Nucleus accumbens (tissue), 56 donors: ENCODE results near the gene CLDN19.

Experiments
- DNase-seq, 56 donors: peaks; one replicate each; lab custom pipeline; 2025; lab: John Stamatoyannopoulos, UW

Gene CLDN19

GRCh38 chr1:42739753-42740700 is at the start of gene CLDN19:
Gene CLDN19, minus strand, starts transcription at chr1:42740236. Its CDS starts 173 bp downstream, at chr1:42740063.
- DNase-seq, result no peak

GRCh38 chr1:42788021-42788420 is 48.0 kb upstream of the CLDN19 start:
- no peak for DNase-seq

GRCh38 chr1:42786097-42786496 is 46.1 kb upstream of the CLDN19 start:
- no peak for DNase-seq

GRCh38 chr1:42784946-42785693 is 45.1 kb upstream of the CLDN19 start, which contains the start of gene TMEM269:
Gene TMEM269, plus strand, starts transcription at chr1:42784991. Its CDS starts 4,903 bp downstream, at chr1:42789894.
- DNase-seq, result peak in 10 of 56 donors; percentile 4 to 39 (median 12)

- no peak for DNase-seq
These were observed 44.5 kb upstream of the CLDN19 start for GRCh38 chr1:42784547-42784945.

- DNase-seq, result no peak
These were observed 43.1 kb upstream of the CLDN19 start for GRCh38 chr1:42783092-42783491.

GRCh38 chr1:42780176-42780575 is 40.1 kb upstream of the CLDN19 start:
- DNase-seq, result no peak

- no peak for DNase-seq
These were observed 39.7 kb upstream of the CLDN19 start for GRCh38 chr1:42779725-42780124.

GRCh38 chr1:42777852-42778251 is 37.8 kb upstream of the CLDN19 start:
- DNase-seq, result peak in 7 of 56 donors; percentile 4 to 44 (median 12)

GRCh38 chr1:42776502-42776901 is 36.5 kb upstream of the CLDN19 start:
- DNase-seq, result no peak

- DNase-seq, result peak in 5 of 56 donors; percentile 3 to 18 (median 11)
These were observed 35.0 kb upstream of the CLDN19 start for GRCh38 chr1:42774928-42775526.

- DNase-seq, result no peak
These were observed 33.4 kb upstream of the CLDN19 start for GRCh38 chr1:42773420-42773819.

- no peak for DNase-seq
These were observed 29.8 kb upstream of the CLDN19 start for GRCh38 chr1:42769811-42770210.

GRCh38 chr1:42768172-42768571 is 28.1 kb upstream of the CLDN19 start:
- no peak for DNase-seq

GRCh38 chr1:42767510-42768000 is 27.5 kb upstream of the CLDN19 start:
- no peak for DNase-seq

- peak; percentile 92 to 100 (median 100) for DNase-seq
These were observed 26.9 kb upstream of the CLDN19 start, which contains the start of the genes C1orf50 and P3H1 for GRCh38 chr1:42766741-42767509. Gene C1orf50, plus strand, starts transcription at chr1:42767249. Its CDS starts 63 bp downstream, at chr1:42767312. Gene P3H1, minus strand, starts transcription at chr1:42767028. Its CDS starts 57 bp downstream, at chr1:42766971.

GRCh38 chr1:42765832-42766740 is 26.1 kb upstream of the CLDN19 start:
- peak in 26 of 56 donors; percentile 25 to 69 (median 46) for DNase-seq

- no peak for DNase-seq
These were observed 25.2 kb upstream of the CLDN19 start for GRCh38 chr1:42765269-42765668.

- no peak for DNase-seq
These were observed 22.2 kb upstream of the CLDN19 start for GRCh38 chr1:42762269-42762668.
